GM21423 (cell line): ENCODE results near the gene HTR3D.
"Not testable (repeated sequence)": the region's sequence is repeated elsewhere in the genome, so short reads cannot be mapped to it uniquely, and the experiment has no call there.

Experiments
- ATAC-seq: cut with Tn5 transposase; IDR thresholded peaks from one replicate; pipeline ENCODE4 v1.9.1; 2021; ENCODE audit warnings: mild to moderate bottlenecking, moderate library complexity; ENCODE audit not compliant: unreplicated experiment

The HTR3D gene

GRCh38 chr3:184067573-184068055 lies 36.1 kb downstream of the HTR3D start:
- ATAC-seq = no peak

DNA sequence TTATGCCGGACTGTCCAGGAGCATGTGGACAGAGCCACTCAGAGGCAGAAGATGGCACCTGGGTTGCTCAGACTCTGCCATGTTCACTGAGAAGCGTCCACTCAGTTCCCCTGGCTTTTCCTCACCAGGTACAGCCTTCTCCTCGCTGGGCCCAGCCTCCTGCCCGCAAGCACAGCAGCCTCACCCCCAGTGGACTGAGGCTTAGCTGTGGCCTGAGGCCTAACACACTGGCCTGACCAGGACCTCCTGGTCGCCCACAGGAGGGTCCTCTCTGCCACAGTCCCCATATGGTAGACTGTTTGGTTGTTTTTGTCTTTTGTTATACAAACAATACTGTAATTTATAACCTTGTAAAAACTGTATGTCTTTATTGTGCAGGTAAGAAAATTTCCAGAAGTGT lies 36.8 kb downstream of the HTR3D start:
- ATAC-seq = no peak

GRCh38 chr3:184071142-184071541 lies 39.6 kb downstream of the HTR3D start:
- not testable (repeated sequence) for ATAC-seq

GRCh38 chr3:184073621-184074020 lies 42.1 kb downstream of the HTR3D start:
- no peak for ATAC-seq

DNA sequence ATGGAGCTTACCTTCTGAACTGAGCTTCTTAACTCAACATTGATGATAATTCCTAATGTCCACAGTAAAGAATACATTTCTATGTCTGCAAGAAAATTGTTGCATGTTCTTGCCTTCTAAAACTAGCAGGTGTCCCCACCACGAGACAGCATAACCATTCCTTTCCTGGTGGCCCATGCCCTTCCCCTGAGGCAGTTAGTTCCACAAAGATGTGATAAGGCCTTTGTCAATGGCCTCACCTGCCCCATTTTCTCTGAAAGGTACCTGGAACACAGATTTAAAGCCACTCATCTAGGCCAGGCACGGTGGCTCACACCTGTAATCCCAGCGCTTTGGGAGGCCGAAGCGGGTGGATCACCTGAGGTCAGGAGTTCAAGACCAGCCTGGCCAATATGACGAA lies 44.4 kb downstream of the HTR3D start:
- no peak for ATAC-seq

GRCh38 chr3:184077881-184078280 lies 46.3 kb downstream of the HTR3D start:
- ATAC-seq = no peak

GRCh38 chr3:184078851-184079250 lies 47.3 kb downstream of the HTR3D start:
- no peak for ATAC-seq

DNA sequence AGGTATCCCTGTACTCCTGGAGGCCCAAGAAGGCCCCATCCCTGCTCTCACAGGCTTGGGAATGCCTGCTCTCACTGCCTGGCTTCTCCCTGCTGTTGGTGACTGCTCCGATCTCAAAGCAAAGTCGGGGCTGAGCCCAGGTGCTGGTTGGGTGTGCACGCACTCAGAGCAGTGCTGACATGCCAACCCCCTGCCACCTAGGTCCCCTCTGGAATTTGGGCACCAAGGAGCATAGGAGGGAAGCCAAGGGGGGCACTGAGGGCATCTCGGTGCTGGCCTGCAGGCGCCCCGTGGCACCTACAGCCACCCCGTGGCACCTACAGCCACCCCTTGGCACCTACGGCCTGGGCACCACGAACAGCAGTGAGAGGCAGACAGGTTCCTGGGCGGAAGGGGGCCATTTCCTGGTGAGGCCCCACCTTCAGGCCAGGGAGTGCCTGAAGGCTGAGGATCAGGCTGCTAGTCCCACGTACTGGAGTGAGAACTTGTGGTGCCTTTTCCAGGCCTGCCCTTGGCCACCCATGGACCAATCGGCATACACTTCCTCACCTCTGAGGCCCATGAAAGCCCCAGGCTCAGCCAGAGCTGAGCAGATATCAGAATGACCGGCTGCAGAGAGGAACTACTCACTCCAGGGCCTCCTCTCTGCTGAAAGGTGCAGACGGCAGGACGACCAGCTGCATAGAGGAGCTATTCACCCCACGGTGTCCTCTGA lies 49.7 kb downstream of the HTR3D start:
- no peak for ATAC-seq

DNA sequence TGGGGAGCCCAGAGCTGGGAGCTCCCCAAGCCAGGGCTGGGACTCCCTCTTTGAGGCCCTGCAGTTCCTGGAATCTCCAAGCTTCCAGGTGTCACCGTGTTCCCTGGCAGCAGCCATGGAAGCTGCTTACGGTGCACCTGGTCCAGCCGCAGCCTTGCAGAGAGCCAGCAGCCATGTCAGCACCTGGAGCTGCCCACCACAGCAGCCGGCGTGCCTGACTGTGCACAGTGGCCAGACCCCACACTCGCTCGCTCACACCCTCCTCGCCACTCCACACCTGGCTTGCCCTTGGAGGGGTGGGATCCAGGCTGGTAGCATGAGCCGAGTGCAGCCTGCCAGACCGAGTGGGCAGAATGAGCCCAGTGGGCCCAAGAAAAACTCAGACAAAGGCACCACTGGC lies 50.5 kb downstream of the HTR3D start:
- no peak for ATAC-seq

GRCh38 chr3:184082465-184082864 lies 50.9 kb downstream of the HTR3D start:
- no peak for ATAC-seq

- ATAC-seq = no peak
Observed at GRCh38 chr3:184085389-184085852, 53.9 kb downstream of the HTR3D start.
